Activated B cell treated with CpG ODN at 0.5 μM for 24 hours (primary cell): Measurements from ENCODE around the gene NCAPH2. TPM values are rescaled to one million over a fixed set of nuclear protein-coding genes. Genes with fewer than 3 reads are reported as not detected.
A peak's percentile ranks its signal among the peaks of the same experiment; 100 is the strongest.

Experiments used
- ATAC-seq: fragments of 200-7000 bp; cut with Tn5 transposase; one replicate; pipeline ENCODE4 v1.10.0; 2021; ENCODE audit warnings: low read depth, mild to moderate bottlenecking, moderate library complexity
- CTCF ChIA-PET: fragments of 350-600 bp; sonication (Branson Sonifier 250); formaldehyde crosslinking; loops from one replicate; lab custom pipeline; 2021; ENCODE audit warnings: antibody characterized with exemption; lab: Charles Lee
- POLR2A ChIA-PET: fragments of 350-600 bp; sonication (Branson Sonifier 250); formaldehyde crosslinking; loops from one replicate; lab custom pipeline; 2021; ENCODE audit warnings: antibody characterized with exemption; lab: Charles Lee
- DNase-seq: peaks from one replicate; pipeline ENCODE4 v3.0.0; 2022
- H3K27ac Mint-ChIP-seq: one replicate; pipeline ENCODE4 v1.8.0; 2020; ENCODE audit warnings: mixed read lengths
- H3K27me3 Mint-ChIP-seq: one replicate; pipeline ENCODE4 v1.8.0; 2021; ENCODE audit warnings: mixed read lengths
- H3K36me3 Mint-ChIP-seq: one replicate; pipeline ENCODE4 v1.8.0; 2021; ENCODE audit warnings: low read depth, mixed read lengths
- H3K4me1 Mint-ChIP-seq: one replicate; pipeline ENCODE4 v1.8.0; 2021; ENCODE audit warnings: mixed read lengths
- H3K4me3 Mint-ChIP-seq: one replicate; pipeline ENCODE4 v1.8.0; 2020; ENCODE audit warnings: mild to moderate bottlenecking, mixed read lengths
- H3K9me3 Mint-ChIP-seq: one replicate; pipeline ENCODE4 v1.8.0; 2020; ENCODE audit warnings: mixed read lengths
- intact Hi-C: fragments of 100-400 bp; cut with micrococcal nuclease; formaldehyde crosslinking; loops from one replicate; pipeline ENCODE4 v1.15.1; 2024
- total RNA-seq: library from RNA; stranded (reverse); gene quantifications from 2 replicates; pipeline ENCODE4 v1.2.3, GENCODE V29; 2022
- TF ChIP-seq, protein P1 (sequence below): fragments of 200-600 bp; IDR thresholded peaks from one replicate; pipeline ENCODE4 v1.8.0; 2022; ENCODE audit warnings: antibody characterized with exemption, mild to moderate bottlenecking

Gene NCAPH2
- total RNA-seq, result 63.9 and 68.2 TPM in 2 replicates

DNA sequence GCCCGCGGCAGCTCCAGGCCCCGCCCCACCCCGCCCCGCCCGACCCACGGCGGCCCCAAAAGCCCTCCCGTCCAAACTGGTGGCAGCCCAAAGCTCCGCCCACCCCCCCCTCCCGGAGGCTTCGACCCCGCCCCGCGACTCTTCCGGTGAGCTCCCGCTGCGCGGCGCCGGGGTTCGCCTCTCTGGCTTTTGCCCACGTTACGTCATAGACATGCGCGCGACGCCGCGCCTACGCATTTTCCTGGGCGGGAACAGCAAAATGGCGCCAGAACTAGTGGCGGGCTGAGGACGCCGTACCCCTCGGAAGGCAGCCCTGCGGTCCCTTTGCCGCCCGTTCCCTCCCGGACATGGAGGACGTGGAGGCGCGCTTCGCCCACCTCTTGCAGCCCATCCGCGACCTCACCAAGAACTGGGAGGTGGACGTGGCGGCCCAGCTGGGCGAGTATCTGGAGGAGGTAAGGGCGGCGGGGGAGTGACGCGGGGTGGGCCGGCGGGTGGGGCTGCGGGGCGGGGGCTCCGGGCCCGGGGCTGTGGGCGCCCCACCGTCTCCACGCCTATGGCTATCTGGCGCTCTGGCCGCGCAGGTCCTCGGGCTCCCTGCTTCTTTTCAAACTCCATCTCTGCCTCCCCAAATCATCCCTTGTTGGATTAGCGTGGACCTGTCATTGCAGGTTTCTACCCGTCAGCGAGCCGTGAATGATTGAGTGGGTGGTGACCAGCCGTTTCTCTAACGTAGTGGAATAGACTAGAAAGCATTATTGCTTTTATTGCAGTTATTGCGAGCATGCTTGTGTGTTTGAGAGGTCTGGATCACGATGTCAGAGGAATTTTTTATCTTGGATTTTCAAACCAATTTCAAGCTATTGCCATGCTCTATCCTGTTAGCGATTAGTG, at the start of gene NCAPH2:
NCAPH2 (plus strand) TSS at position 234 of the 894 bp plus-strand sequence; CDS start at position 348, 114 bp downstream.
- ChIA-PET CTCF (interaction anchor here (0.8 to 3.7 kb wide), 6 partner anchors 10 to 113 kb away, joined by 3 to 36 read pairs (median 4); partner anchors contain the start of gene SCO2), POLR2A (interaction anchor here (0.6 to 5.4 kb wide), 28 partner anchors 9 to 318 kb away, joined by 3 to 175 read pairs (median 6); partner anchors contain the start of genes ARSA, CHKB, DENND6B and HDAC10)
- H3K27ac Mint-ChIP-seq, result peak within 1 kb of the TSS; percentile 94
- peaks cover 22% of the 10 kb centered on the region for H3K36me3 Mint-ChIP-seq
- H3K4me3 Mint-ChIP-seq, result peak within 1 kb of the TSS; percentile 94
- peak; percentile 96 for DNase-seq
- TF ChIP-seq, protein P1, sequence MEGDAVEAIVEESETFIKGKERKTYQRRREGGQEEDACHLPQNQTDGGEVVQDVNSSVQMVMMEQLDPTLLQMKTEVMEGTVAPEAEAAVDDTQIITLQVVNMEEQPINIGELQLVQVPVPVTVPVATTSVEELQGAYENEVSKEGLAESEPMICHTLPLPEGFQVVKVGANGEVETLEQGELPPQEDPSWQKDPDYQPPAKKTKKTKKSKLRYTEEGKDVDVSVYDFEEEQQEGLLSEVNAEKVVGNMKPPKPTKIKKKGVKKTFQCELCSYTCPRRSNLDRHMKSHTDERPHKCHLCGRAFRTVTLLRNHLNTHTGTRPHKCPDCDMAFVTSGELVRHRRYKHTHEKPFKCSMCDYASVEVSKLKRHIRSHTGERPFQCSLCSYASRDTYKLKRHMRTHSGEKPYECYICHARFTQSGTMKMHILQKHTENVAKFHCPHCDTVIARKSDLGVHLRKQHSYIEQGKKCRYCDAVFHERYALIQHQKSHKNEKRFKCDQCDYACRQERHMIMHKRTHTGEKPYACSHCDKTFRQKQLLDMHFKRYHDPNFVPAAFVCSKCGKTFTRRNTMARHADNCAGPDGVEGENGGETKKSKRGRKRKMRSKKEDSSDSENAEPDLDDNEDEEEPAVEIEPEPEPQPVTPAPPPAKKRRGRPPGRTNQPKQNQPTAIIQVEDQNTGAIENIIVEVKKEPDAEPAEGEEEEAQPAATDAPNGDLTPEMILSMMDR, result no peak
- ATAC-seq, result peak; percentile 74
- H3K9me3 Mint-ChIP-seq, result no peaks in the 10 kb centered on the region
- H3K27me3 Mint-ChIP-seq, result no peaks in the 10 kb centered on the region
- intact Hi-C loops, result loop anchor here (1.0 kb wide), 8 partner anchors 17 to 264 kb away; partner anchors contain the start of genes CHKB, SBF1, SCO2 and SYCE3
- peaks cover 20% of the 10 kb centered on the region for H3K4me1 Mint-ChIP-seq

DNA sequence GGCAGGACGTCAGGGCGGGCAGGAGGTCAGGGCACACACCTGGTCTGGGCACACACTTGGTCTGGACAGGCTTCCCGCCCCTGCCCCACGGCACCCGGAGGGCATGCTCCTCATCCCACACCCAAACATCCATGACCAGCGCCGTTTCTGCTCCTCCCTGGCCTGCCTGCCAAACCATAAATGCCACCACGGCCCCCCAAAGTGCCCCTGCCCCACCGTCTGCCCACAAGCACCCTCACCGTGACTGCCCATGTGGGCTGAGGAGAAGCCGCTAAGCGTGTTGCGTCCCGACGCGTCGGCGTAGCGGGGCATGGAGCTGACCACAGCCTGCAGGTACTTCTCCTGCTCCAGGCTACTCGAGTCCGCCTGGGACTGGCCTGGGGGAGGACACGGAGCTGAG, 49.0 kb upstream of the NCAPH2 start:
- intact Hi-C loops, result loop anchor here (5.0 kb wide), 1 partner anchor 38 kb away; no protein-coding TSS in a partner anchor
- no peaks in the 10 kb centered on the region for H3K4me1 Mint-ChIP-seq
- ATAC-seq (no peak), DNase-seq (no peak)
- POLR2A ChIA-PET, result no interaction called here
- CTCF ChIA-PET, result no interaction called here
- H3K36me3 Mint-ChIP-seq, result peaks cover 79% of the 10 kb centered on the region
- no peaks in the 10 kb centered on the region for H3K27me3 Mint-ChIP-seq
- no peaks in the 10 kb centered on the region for H3K9me3 Mint-ChIP-seq
- TF ChIP-seq, protein P1, result no peak
- no peak overlapping the region for H3K4me3 Mint-ChIP-seq
- H3K27ac Mint-ChIP-seq, result no peak overlapping the region

DNA sequence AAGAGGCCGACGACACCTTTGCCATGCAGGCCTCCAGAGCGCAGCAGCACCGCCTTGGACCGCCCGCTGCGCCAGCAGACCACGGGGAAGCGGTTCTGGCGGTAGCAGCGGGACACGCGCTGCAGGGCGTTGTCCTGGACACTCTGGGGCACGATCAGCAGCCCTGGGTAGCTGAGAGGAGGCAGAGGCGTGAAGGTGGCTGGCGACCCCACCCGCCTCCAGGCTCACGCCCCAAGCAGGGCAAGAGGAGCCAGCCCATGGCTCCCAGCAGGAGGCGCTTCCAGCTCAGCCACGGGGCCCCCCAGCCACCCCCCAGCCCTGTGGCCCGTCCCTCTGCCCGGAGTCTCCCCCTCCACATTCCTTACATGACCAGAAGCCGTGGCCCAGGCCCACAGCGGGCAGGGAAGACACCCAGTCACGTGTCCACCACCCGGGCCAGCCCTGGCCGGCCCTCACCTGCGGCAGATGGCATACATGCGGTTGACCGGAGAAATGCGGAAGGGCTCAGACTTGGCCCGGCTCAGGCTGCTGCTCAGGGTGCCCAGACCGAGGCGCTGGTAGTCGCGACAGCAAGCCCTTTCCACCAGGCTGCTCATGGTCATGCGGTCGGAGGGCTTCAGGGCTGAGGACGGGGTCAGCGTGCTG, 48.4 kb upstream of the NCAPH2 start:
- no peaks in the 10 kb centered on the region for H3K27me3 Mint-ChIP-seq
- ChIA-PET POLR2A (no interaction called here), CTCF (interaction anchor here (0.7 kb wide), 1 partner anchor 10 kb away, joined by 3 read pairs; no protein-coding TSS in a partner anchor)
- TF ChIP-seq, protein P1, result no peak
- ATAC-seq (no peak), DNase-seq (no peak)
- H3K36me3 Mint-ChIP-seq, result peaks cover 79% of the 10 kb centered on the region
- no peaks in the 10 kb centered on the region for H3K9me3 Mint-ChIP-seq
- no peak overlapping the region for H3K4me3 Mint-ChIP-seq
- intact Hi-C loops, result loop anchor here (5.0 kb wide), 1 partner anchor 38 kb away; no protein-coding TSS in a partner anchor
- H3K27ac Mint-ChIP-seq, result no peak overlapping the region
- H3K4me1 Mint-ChIP-seq, result no peaks in the 10 kb centered on the region

DNA sequence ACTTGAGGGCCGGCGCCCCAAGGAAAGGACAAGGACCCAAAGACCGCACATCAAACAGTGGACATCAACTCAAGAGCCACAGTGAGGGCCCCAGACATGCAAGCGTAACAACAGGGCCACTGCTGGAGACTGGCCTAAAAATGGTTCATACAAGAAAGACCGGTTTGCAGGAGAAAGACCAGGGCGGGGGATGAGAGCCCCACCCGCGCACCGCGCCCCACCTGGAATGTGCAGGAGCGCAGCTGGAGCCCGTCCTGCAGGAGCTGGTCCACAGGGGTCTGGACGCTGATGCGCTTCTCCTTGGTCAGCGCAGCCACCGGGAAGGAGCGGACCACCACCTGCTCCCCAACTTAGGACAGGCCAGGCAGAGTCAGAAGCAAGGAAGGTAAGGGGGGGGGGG, 47.1 kb upstream of the NCAPH2 start:
- no peak for ATAC-seq
- TF ChIP-seq, protein P1, result no peak
- Mint-ChIP-seq H3K27me3 (no peaks in the 10 kb centered on the region), H3K27ac (no peak overlapping the region), H3K9me3 (no peaks in the 10 kb centered on the region), H3K4me1 (no peaks in the 10 kb centered on the region), H3K4me3 (no peak overlapping the region), H3K36me3 (peaks cover 78% of the 10 kb centered on the region)
- ChIA-PET CTCF (interaction anchor here (1.0 kb wide), 1 partner anchor 65 kb away, joined by 3 read pairs; the partner anchor contains the start of gene SCO2), POLR2A (interaction anchor here (0.7 kb wide), 1 partner anchor 9 kb away, joined by 4 read pairs; no protein-coding TSS in a partner anchor)
- intact Hi-C loops, result no loop called here
- no peak for DNase-seq
